C1 segment of cervical spinal cord (tissue), 14 donors: ENCODE data around the gene TUBGCP5.

Experiments
- DNase-seq, 14 donors: peaks; one replicate each; lab custom pipeline; 2025; lab: John Stamatoyannopoulos, UW

TUBGCP5 gene

GRCh38 chr15:22954798-22955543, 84.4 kb downstream of the TUBGCP5 start:
- DNase-seq, result no peak

DNA sequence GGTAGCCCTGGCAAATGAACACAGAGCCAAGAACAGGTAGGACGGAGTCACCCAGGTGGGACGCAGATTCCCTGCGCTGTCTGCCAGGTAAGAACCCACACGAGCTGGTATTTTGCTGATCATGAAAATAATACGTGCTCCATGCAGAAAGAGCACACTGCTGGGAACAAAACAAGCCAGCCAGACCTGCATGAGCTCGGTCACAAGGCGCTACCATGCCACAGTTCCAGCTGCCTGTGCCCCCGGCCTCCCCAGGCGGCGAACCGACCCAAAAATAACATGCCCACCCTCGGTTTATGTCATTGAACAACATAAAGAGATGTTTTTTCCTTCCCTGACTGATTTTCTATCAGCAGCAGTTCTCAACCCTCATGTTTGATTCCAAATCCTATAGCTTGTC, 85.0 kb downstream of the TUBGCP5 start:
- no peak for DNase-seq

GRCh38 chr15:22952796-22953579, 86.4 kb downstream of the TUBGCP5 start:
- no peak for DNase-seq

DNA sequence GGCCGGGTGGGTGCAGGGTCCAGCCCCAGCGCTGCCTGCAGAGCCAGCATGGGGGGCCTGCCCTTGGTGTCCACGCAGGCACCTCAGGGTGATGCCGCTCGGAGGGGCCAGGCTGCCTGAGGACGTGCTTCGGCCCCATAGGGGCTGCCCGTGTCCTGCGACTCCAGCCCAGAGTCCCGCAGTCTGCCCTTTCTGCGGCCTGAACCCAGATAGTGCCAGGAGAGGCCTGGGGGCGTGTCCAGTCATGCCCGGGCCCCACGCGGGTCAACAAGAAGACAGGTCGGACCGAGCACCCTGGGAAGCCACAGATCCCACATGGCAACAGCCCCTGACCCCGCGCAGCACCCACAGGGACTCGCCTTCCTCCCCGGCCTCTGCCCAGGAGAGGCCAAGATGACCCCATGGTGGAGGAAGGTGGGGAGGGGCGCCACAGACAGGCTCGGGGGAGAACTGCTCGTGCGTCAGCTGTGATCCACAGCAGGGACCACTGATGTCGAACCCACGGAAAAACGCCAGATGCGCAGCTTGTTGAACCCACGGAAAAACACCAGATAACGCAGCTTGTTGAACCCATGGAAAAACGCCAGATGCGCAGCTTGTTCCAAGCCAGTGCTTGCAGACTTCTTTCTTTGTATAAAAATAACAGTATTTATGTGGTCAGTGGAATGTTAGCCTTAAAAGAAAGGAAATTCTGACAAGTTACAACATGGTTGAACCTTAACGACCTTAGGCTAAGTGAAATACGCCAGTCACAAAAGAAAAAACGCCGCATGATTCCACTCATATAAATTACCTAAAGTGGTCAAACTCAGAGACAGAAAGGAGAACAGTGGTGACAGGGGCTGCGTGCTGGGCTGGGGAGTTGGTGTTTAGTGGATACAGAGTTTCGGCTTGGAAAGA, 87.7 kb downstream of the TUBGCP5 start:
- no peak for DNase-seq

- DNase-seq, result no peak
Measured at GRCh38 chr15:22951031-22951380, 88.4 kb downstream of the TUBGCP5 start.

GRCh38 chr15:22950256-22950990, 88.9 kb downstream of the TUBGCP5 start:
- DNase-seq, result no peak
